MV-4-11 (cell line): ENCODE data around the gene ZNF790.

Source experiments
- DNase-seq: peaks from one replicate; lab custom pipeline; 2025; lab: John Stamatoyannopoulos, UW

Gene ZNF790

GRCh38 chr19:36772311-36773222, 65.6 kb downstream of the ZNF790 start, which contains the start of gene ZNF850:
Gene ZNF850 (minus strand): TSS chr19:36772807. CDS start chr19:36762606, 10,201 bp downstream.
- DNase-seq = peak; percentile 97

- DNase-seq = peak; percentile 92
Observed at GRCh38 chr19:36771261-36772231, 66.6 kb downstream of the ZNF790 start.
